HG02840 (cell line): Measurements from ENCODE around the gene HSPA1L.

Experiments
- ATAC-seq: cut with Tn5 transposase; IDR thresholded peaks from one replicate; pipeline ENCODE4 v1.9.1; 2021; ENCODE audit warnings: mild to moderate bottlenecking, moderate library complexity, moderate number of reproducible peaks; ENCODE audit not compliant: unreplicated experiment, low FRiP score

Gene HSPA1L

GRCh38 chr6:31768363-31769257 lies 46.5 kb downstream of the HSPA1L start:
- ATAC-seq: no peak

DNA sequence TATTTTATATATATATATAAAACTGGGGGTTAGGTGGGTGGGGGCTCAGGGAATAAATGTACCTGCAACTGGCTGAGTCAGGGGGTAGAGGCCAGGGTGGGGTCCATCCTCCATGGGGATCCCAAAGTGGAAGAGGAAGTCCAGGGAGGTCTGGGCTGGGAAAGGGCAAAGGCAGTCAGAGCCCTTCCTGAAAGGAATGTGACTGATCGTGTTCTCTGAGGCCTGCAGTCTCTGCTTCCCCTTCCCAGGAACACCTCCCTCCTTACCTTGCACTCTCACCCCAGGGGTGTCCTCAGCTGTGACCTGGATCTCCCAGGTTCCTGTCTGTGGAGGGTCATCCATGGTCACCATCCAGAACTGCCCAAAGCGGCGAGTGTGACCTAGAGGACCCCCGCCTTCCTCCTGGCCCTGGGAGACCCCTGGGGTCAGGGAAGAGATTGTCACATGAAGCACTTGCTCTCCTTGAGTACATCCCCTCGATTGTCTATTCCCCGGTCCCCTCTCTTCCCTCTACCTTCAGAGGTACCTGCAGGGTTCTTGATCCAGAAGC lies 47.9 kb downstream of the HSPA1L start:
- ATAC-seq: no peak

DNA sequence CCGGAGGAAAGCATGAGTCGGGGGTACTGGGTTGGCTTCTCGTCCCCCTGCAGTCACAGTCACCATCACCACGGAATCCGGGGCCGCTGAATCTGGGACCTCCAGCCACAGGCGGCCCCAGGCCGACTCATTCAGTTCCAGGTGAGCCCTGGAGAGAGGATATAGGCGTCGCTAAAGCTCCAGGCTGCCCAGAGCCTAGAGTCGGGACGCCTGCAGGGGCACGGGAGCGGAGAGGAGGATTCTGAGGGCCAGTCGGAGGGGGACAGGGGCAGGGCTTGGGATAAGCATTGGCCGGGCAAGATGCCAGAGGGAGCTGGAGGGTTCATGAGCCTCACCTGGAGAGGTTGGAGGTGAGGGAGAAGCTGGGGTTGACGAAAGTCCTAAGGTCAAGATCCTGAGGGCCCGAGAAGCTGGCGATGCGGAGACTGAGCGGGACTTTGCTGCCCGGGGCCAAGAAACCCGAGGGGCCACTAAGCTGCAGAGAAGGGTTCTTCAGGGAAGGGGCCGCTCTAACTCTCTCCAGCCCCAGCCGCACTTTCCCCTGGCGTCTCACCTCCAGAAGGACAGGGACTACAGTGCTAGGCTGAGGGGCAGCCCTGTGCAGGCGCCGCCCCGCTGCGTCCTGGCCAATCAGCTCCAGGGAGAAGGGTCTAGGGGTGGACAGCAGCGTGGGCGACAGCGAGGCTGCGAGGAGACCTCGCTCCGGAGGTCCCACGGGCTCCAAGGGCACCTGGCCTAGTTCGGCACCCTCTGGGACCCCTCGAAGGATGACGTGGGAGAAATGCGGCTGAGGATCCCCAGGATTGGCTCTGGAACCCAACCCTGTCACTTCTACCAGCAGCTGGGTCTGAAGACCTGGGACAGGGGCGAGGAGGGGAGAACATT lies 48.9 kb downstream of the HSPA1L start:
- ATAC-seq: no peak

DNA sequence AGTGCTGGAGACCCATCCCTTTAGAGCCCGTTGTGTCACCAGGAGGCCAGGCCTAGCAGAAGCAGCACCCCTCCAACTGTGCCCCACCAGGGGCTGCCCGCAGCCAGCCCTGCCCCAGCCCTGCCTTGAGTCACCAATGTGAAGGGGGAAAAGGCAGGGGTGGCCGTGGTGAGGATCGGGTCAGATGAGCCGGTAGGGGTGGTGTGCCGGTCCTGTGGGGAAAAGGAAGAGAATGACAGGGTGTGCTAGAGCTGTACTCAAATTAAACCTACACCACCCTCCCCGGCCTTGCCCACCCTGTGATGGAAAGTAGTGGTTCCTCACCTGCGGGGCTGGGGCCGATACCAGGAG lies 49.5 kb downstream of the HSPA1L start:
- no peak for ATAC-seq

DNA sequence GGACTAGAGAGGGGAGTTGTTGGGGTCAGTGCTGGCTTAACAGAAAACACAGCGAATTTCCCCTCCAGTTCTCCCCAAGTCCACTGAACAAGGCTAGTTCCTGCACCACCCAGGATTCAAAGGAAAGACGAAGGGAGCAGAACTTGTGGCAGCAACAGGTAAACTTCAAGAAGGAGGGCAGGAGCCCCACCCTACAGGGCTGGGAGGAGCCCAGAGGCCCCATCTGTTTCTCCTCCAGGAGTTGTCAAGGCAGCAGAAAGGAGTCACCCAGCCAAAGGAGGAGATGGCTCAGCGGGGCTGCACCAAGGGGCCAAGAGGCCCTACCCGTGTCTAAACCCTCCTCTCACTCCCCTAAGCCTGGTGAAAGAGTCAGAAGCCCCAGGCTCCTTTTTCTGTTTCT lies 50.9 kb downstream of the HSPA1L start:
- ATAC-seq: no peak

- ATAC-seq: no peak
Observed at GRCh38 chr6:31763619-31763940, 51.5 kb downstream of the HSPA1L start.

DNA sequence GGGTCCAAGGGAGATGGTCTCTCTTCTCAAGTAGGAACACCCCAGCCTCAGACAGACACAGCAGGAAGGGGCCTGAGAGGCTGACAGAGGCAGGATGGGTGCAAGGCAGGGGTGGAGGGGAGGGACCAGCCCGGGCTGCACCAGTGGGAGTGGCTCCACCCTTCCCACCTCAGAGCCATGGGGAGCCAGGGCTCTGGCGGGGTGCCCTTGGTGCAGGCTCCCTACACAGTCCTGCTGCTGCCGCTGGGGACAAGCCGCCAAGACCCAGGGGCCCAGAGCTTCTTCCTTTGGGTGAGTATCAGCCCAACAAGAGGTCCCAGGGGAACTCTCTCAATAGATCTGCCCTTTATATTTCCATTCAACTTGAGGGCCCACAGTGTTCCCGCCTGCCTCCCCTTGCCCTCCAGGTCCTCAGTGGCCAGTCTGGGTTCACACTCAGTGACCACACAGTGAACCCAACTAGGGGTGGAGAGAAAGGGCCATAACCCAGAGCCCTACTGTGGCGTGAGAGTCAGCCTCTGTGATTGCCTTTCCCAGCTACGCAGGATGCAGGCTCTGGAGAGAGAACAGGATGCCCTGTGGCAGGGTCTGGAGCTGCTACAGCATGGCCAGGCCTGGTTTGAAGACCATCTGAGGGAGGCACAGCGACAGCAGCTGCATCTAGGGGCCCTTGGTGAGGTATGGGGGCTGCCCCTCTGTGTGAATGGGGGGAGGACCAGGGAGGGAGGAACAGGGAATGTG lies 52.0 kb downstream of the HSPA1L start:
- no peak for ATAC-seq

DNA sequence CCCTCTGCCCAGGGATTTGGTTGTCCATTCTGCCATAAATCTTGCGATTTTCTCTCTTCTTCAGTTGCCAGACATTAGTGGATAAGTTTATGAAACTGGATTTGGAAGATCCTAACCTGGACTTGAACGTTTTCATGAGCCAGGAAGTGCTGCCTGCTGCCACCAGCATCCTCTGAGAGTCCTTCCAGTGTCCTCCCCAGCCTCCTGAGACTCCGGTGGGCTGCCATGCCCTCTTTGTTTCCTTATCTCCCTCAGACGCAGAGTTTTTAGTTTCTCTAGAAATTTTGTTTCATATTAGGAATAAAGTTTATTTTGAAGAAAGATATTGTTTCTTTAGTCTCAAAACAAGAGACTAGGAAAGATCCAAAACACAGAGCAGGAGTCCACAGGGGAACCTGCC lies 52.7 kb downstream of the HSPA1L start, which contains the start of gene SAPCD1:
SAPCD1 (plus strand) TSS at position 301 of the 400 bp plus-strand sequence. CDS start 399 bp downstream, outside the sequence.
- no peak for ATAC-seq

DNA sequence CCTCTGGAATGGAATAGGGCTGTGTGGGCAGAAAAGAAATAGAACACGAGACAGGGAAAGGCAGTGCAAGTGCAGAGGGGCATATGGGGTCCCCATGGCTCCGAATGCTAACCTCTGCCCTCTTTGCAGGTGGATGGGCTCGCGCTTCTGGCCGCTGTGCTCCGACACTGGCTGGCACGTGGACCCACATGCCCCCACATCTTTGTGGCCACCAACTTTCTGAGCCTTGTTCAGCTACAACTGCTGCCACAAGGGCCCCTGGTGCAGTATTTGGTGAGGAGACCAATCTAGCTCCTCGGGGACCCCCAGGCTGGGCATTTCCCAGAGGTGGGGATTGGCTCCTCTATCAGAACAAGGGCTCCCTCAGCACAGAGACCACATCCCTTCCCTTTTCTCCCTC lies 53.7 kb downstream of the HSPA1L start:
- ATAC-seq: no peak

GRCh38 chr6:31760790-31761189 lies 54.3 kb downstream of the HSPA1L start:
- ATAC-seq: no peak
